Right renal pelvis (tissue), 4 donors: ENCODE measurements around the gene DNHD1. TPM values are rescaled to one million over a fixed set of nuclear protein-coding genes. Genes with fewer than 3 reads are reported as not detected.

Source experiments
- DNase-seq, 4 donors: peaks; one replicate each; pipeline ENCODE4 v3.0.0-alpha.2; 2013; ENCODE audit warnings: low read depth in 4 of 4, low spot score in 3 of 4, missing footprints in 1 of 4
- polyA plus RNA-seq, 4 donors: library from polyadenylated mRNA; unstranded; fragments of 120-200 nt; gene quantifications; one replicate each; pipeline ENCODE4 v1.2.1, GENCODE V29; 2013; ENCODE audit not compliant: insufficient read length in 4 of 4

The DNHD1 gene
- polyA plus RNA-seq, 4 donors: 5.8 to 9.7 (median 7.5) TPM

DNA sequence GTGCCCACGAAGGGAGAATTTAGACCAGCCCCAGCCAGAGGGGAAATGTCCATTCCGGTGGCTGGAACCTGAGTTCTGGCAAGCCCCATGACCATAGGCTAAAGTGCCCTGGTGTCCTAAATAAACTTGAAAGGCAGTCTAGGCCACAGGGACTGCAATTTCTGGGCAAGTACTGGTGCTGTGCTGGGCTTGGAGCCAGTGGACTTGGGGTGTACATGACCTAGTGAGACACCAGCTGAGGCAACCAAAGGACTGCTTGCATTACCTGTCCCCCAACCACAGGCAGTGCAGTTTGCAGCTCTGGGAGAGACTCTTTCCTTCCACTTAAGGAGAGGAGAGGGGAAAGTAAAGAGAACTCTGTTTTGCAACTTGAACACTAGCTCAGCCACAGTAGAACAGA is 82.6 kb downstream of the DNHD1 start:
- no peak for DNase-seq

DNA sequence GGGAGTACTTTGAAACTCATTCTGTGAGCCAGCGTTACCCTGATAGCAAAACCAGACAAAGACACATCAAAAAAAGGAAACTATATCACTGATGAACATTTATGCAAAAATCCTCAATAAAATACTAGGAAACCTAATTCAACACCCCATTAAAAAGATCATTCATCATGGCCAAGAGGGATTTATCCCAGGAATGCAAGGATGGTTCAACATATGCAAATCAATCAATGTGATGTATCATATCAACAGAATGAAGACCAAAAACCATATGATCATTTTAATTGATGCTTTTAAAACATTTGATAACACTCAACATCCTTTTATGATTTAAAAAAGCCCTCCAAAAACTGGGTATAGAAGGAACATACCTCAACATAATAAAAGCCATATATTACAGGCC is 86.5 kb downstream of the DNHD1 start:
- DNase-seq: no peak

DNA sequence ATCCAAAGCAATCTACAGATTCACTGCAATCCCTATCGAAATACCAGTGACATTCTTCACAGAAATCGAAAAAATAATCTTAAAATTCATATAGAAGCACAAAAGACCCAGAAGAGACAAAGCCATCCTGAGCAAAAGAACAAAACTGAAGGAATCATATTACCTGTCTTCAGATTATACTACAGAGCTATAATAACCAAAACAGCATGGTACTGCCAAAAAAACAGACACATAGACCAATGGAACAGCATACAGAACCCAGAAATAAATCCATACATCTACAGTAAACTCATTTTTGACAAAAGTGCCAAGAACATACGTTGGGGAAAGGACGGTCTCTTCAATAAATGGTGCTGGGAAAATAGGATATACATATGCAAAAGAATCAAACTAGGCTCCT is 87.4 kb downstream of the DNHD1 start:
- no peak for DNase-seq

DNA sequence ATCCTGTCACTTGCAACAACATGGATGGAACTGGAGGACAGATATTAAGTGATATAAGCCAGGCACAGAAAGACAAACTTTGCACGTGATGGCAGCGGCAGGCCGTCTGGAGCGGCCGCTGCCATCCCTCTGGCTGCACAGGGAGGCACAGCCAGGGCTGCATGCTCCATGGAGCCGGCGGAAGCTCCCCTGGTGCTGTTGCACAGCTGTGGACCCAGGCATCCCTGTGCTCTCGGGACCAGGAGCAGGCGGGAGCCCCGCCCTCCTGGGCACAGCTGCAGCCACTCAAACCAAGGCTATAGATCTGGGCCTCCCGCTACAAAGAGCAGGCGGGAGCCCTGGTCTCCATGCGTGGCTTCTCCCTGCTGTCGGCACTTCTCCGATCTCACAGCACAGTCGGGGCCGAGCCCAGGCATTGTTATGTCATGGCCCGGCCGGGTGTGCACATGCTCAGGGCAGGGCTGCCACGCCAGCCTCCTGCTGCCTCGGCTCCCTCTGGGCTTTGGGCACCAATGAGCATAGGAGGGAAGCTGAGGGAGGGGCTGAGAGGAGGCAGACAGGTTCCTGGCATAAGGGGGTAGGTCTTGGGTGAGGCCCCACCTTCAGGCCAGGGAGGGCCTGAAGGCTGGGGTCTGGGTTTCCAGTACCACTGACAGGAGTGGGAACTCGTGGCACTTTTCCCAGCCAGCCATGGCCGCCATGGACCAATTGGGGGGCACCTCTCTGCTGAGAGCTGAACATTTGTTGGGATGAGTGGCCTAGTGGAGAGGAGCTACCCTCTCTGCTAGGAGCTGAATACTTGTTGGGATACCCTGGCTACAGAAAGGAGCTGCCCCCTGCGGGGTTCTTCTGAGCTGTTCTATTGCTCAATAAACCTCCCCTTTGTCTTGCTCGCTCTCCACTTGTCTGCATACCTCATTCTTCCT is 89.6 kb downstream of the DNHD1 start:
- no peak for DNase-seq

DNA sequence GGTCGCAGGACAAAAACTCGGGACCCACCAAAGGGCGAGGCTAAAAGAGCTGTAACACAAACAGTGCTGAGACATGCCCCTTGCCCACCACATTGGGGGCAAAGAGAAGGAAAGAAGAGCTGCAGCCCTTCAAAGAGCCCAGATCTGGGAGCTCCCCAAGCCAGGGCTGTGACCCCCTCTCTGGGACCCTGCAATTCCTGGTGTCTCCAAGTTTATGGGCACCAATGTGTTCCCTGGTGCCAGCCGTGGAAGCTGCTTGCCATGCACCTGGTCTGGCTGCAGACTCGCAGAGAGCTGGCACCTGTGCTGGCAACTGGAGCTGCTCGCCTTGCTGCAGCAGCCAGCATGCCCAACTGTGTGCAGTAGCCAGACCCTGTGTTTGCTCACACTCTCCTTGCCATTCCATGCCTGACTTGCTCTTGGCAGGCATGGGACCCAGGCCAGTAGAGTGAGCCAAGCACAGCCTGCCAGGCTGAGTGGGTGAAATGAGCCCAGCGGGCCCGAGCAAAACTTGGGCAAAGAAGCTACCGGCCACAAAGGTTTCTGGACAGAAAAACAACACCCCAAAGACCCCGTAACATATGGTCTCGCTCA is 90.4 kb downstream of the DNHD1 start:
- DNase-seq: no peak

DNA sequence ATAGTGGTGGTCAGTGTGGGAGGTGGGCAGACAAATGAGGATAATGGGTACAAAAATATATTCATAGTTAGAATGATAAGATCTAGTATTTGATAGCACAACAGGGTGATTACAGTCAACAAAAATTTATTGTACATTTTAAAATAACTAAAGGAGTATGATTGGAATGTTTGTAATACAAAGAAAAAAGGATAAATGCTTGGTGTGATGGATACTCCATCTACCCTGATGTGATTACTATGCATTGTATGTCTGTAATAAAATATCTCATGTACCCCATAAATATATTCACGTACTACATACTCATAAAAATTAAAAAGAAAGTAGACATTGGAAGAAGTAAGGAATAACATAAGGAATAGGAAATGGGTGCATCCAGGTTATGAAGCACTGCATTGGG is 90.9 kb downstream of the DNHD1 start:
- no peak for DNase-seq

DNA sequence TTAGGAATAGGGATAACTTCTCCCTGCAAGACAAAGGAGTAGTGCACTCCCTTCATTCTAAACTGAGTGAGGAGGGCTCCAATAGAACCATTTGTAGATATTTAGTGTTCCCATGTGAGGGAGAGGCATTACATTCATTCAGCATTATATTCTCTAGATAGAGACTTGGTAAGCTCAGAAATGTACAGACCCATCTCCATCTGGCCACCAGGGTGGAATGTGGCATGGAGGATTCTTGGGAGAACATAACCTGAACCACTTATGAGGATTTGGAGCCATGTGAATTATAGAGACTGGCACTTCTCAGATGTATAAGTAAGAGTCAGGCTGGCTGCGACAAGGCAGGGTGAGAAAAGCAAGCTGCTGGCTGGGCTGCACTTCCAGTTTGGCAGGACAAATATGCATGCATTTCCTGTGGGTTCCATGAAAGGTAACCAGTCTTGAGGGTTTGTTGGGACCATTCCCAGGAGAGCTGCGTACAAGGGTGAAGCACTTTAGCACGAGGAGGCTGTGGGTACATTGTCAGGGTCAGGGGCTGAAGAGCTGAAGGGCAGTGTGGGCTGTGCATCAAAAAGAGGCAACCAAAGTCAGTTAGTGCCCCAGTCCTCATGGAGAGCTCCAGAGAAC is 97.2 kb downstream of the DNHD1 start:
- DNase-seq: no peak

DNA sequence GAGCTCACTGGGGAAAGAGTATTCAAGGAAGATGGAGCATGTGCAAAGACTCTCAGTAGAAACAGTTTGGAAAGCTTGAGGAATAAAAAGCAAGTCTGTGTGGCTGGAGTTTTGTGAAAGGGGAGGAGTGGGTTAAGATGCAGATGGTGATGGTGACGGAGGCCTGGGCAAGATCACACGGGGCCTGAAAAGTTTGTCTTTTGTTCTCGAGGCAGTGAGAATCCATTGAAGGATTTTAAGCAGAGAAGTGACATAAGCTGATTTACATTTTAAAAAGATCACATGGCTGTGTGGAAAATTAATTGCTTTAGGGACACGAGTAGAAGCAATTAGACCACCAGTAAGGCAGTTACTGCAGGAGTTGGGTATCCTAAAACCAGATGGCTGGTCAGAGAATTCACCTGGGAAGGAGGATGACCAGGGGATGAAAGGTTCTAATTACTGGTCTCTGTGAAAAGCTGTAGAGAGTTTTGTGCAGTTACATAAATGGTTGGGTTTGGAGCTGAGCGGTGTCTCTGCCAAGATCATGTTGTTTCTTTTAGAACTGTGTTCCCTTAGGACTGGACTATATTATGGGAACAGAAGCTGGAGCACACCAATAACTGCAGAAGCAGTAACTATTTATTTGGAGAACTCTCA is 99.3 kb downstream of the DNHD1 start:
- DNase-seq: no peak

DNA sequence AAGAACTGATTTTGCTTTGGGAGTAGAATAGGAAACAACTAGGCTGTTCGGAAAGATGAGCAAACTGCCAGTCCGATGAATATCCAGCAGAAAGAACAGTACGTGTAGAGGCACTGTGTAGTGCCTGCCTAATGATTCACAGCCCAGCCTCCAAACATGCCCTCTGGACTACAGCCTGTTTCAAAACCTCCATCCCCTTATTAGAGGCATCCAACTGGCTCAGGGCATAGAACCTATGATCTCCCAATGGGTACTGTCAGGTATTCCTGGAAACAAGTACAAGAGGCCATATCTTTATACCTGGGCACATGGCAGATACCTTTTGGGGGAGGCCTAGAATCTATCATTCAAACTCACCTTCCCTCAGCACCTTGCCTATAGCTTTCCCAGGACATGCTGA is 101.5 kb downstream of the DNHD1 start:
- DNase-seq: no peak

DNA sequence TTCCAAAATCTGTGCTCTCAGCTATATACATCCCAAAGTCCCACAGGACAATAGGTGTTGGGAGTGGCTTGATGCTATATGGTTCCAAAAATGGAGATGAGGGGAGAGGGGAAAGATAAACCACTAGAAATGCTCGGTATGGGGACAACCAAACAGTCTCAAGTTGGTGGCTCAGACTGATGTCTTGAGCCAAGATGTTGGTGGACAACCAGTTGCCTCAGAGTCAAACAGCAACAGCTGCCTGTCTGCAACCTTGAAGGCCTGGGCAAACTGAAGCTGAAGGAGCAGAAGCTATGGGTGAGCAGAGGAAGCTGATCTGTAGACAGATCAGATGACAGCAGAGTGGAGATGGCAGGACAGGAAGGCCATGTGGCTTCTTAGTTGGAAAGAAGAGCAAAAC is 102.4 kb downstream of the DNHD1 start:
- no peak for DNase-seq

DNA sequence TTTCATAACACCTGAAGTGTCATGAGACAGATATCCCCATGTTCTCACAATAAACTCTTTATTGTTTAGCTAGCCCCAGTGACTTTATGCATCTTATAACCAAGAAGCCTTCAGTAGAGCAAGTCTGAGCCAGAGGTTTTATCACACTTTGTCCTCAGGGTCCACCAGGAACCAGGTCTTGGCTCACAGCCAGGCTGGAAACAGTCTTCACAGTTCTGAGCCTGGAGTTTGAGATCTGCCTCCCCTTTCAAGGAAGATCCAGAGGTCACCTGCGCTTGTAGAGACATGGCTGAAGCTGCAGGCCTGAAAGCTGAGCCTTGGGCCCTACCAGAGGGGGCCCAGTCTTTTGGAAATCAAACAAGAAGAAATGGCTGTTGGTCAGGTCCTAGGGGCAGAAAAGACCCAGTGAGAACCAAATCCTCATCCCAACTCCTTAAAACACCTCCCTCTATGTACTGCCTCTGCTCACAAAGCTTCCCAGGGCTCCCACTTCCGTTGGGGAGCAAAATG is 102.9 kb downstream of the DNHD1 start:
- no peak for DNase-seq

DNA sequence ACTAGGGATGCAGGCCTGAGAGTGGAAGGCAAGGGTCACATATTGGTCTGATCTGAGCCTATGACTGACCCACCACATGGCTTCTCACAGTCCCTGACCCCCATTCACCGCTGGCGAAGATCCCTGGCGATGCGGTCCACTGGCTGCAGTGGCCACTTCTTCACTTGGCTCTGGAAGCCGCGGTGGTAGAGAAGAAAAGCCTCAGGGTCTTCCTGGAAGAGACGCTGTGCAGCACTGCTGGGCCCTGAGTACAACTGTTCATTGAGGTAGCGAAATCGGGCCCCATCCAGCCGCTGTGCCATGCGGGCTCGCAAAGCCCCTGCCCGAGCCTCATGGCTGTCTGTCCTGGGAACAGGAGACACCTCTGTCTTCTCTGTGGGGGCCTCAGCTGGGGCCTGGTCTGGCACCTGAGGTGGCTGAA is 104.0 kb downstream of the DNHD1 start:
- no peak for DNase-seq

DNA sequence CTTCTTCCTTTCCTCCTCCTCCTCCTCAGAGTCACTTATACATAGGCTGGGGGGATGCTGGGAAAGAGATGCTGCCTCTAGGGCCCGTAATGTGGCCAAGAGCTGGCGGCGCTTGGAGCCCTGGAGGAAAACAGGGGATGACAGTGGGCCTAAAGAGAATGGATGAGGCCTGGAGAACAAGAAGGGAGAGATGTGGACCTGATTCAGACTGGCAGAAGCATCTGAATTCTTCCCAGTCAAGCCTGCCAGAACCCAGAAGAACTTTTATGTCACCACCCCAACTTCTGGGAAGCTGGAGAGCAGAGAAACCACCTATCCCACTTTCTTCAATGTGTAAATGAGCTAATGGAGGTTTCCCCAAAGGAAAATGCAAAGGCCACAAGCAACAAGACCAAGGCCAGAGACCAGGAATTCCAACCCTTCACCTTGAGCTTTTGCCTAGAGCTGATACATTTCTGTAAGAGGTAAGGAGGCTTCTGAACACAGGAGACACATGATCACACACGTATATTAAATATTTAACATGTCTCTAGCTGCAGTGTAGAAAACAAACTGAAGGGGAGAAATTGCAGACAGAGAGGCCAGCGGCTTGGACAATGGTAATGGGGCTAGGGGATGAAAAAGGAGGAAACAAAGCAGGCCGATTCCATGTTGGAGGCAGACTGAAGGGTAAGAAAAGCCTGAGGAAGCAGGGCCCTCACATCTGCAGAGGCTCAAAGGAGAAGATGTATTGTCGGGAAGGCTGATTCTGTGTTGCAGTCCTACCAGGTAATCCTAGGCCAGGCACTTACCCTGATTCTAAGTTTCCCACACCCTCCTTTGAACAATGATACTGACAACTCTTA is 105.2 kb downstream of the DNHD1 start:
- no peak for DNase-seq

DNA sequence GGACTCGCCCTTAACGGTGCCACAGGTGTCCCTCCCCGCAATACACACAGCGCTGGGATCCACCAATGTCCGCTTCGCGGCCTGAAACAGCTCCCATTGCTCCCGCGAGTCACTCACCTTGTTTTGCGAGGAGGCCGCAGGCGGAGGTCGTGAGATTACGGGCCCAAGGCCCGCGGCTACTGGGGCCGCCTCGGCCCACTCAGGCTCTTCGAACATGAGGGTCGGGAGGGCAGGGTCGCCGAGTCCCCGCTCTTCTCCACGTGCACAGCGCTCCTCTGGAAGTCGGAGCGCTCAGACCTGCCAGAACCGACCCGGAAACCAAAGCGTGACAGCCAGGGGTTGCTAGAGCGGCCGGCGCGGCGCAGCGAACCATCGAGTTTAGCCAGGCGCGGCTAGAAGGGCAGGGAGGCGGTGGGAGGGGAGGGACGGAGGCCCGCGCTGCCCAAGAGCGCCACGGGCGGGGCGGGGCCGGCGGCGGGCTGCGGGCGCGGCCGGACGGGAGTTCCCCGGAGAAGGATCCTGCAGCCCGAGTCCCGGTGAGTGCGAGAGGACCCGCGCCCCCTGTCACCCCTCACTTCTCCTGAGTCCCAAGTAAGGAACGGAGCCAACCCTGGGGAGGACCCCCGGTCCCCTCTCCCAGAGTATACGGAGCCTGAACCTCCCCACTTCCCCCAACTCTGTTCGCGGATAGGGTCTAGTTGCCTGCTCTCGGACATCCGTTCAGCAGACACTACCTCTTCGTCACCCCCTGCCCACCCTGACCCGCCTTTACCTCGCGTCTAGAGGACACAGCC is 106.4 kb downstream of the DNHD1 start, which contains the start of the genes ILK and RRP8:
Gene ILK, plus strand, starts transcription at position 488 of the 794 bp plus-strand sequence. CDS start 498 bp downstream, outside the sequence.
Gene RRP8, minus strand, starts transcription at position 330 of the 794 bp plus-strand sequence. Its CDS starts 114 bp downstream, at position 216.
- DNase-seq: peak; percentile 80 to 82 (median 80)

DNA sequence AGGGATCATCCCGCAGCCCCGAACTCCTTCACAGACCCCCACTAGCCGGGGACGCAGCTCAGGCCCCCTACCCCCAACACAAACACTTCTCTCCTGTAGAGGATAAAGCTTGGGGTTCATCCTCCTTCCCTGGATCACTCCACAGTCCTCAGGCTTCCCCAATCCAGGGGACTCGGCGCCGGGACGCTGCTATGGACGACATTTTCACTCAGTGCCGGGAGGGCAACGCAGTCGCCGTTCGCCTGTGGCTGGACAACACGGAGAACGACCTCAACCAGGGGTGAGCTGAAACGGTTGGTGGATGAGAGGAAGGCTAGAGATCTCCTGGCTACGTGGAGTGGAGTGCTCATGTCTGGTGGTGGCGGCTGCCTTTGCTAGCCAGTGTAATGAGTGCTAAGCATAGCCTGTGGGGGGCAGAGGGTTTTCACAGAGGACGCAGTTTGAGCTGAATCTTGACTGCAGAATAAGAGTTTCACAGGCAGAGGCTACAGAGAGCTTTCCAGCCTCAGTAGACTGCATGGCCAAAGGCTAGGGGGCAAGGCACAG is 107.1 kb downstream of the DNHD1 start:
- DNase-seq: peak in 1 of 4 donors; percentile 56

DNA sequence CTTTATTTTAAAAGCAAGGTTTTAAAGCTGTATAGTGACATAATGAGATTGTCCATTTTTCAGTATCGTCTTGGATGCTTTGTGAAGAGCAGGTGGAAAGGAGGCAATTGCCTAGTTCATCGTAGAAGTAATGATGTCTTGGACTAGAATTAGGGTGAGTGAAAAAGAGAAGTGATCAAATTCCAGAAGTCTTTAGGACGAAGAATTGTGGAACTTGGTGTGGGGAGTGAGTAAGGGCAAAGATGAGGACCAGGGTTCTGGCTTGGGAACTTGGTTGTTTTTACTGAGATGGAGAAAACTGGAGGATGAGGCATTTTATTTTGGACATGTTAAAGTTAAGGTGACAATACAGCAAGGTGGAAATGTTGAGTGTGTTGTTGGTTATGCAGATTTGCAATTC is 107.7 kb downstream of the DNHD1 start:
- DNase-seq: no peak

DNA sequence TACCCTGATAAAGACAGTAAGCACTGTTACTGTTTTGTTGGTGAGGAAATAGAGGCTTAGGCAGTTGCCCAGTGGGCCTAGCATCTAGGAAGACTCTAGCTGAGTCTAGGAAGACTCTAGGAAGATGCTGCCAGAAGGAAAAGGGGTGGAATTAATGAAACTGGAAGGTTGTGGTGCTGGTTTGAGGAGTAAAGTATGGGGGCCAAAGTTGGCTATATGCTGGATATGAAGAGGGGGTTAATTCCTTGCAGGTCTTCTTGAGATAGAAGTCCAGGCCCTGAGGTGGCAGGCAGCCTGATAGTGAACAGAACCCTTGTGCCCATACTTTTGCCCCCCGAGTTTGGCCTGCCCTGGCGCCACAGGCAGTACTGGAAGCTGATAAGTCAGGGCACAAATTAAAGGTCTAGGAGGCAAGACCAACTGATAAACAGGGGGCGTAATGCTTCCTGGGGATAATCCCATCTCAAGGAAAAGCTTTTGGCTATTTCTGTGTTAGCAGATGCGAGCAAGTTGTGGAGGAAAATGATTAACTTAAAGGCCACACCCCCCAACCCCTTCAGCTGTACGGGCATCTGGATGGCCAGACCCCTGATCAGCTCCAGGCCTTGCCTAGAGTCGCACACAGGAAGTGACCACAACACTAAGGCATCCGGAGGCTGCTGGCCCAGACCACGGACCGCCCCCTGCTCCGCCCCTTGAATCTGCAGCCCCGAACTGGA is 109.5 kb downstream of the DNHD1 start:
- peak in 3 of 4 donors; percentile 87 to 88 (median 87) for DNase-seq

DNA sequence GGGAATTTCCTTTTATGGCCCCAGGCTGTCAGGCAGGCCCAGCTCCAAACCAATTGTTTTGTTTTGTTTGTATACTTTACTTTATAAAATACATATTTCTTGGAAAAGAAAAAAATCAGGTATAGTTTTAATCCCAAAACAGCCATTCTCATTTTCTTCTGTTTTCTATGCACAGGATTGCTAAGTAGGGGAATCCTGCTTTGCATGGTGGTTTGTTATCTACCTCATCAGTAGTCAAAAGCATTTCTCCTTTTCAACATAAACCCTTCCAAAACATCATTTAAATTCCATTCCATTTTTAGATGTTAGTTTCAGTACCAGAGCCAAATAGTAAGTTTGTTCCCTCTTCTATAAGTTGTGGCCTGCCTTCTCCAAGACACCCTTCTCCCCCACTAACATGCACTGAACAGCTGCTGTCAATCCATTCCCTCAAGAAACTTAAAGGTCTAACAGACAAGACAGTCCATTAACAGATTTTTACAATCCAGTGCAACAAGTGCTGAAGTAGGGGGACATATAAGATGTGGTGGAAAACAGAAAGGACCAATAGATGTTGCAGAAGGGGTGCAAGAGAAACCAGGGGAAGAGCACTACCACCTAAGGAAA is 110.2 kb downstream of the DNHD1 start:
- no peak for DNase-seq
